ENCODE measurements around the gene APOC1.
"Not testable (repeated sequence)": the region's sequence is repeated elsewhere in the genome, so short reads cannot be mapped to it uniquely, and the experiment has no call there.

Gene APOC1

DNA sequence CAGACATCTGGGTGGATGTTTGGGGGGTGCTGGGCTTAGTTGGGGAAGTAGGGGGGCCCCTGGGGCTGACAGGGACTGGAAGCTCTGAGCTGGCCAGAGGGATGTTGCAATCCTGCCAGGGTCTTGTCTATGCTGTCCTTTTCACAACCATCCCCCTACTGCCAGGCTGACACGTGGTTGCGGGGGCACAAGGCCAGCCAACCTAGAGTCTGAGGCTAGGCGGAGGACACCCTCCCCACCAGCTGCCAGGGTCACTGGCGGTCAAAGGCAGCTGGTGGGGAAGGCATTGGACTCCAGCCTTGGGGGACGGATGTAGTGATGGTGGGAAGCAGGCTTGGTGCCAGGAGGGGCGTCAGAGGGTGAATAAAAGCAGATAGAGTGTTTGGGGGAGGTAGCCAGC, 1.6 kb upstream of the APOC1 start:
- no peak for DNase-seq (ENCODE audit: extremely low read depth in 1 of 2, low read depth in 1 of 2)

DNA sequence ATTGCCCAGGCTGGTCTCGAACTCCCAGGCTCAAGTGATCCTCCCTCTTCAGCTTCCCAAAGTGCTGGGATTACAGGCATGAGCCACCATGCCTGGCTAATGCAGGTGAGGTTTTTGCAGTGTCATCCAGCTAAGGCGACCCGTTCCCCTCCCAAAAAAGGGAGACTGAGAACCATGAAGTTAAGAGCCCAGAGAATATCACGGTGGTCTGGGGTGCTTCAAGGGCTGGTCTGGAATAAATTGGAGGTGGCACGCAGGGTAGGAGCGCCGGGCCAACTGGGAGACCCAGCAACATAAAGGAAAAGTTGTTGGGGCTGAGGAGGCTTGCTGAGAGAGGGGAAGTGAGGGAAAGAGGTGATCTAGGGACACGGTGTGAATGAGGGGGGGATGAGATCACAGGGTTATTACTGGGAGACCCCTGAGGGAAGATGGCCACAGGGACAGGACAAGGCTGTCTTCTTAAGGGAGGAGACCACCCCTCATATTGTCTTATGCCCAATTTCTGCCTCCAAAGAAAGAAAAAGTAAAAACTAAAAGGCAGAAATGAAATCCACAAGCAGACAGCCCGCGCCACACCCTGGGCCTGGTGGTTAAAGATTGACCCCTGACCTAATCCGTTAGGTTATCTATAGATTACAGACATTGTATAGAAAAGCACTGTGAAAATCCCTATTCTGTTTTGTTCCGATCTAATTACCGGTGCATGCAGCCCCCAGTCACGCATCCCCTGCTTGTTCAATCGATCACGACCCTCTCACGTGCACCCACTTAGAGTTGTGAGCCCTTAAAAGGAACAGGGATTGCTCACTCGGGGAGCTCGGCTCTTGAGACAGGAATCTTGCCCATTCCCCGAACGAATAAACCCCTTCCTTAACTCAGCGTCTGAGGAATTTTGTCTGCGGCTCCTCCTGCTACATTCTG, 636 bp upstream of the APOC1 start:
- not testable (repeated sequence) for DNase-seq (ENCODE audit: extremely low read depth in 1 of 2, low read depth in 1 of 2)

- DNase-seq (ENCODE audit: extremely low read depth in 1 of 2, low read depth in 1 of 2): no peak
Observed at GRCh38 chr19:44924243-44924725, 9.9 kb downstream of the APOC1 start.

GRCh38 chr19:44925114-44925891, 10.9 kb downstream of the APOC1 start:
- no peak for DNase-seq (ENCODE audit: extremely low read depth in 1 of 2, low read depth in 1 of 2)

DNA sequence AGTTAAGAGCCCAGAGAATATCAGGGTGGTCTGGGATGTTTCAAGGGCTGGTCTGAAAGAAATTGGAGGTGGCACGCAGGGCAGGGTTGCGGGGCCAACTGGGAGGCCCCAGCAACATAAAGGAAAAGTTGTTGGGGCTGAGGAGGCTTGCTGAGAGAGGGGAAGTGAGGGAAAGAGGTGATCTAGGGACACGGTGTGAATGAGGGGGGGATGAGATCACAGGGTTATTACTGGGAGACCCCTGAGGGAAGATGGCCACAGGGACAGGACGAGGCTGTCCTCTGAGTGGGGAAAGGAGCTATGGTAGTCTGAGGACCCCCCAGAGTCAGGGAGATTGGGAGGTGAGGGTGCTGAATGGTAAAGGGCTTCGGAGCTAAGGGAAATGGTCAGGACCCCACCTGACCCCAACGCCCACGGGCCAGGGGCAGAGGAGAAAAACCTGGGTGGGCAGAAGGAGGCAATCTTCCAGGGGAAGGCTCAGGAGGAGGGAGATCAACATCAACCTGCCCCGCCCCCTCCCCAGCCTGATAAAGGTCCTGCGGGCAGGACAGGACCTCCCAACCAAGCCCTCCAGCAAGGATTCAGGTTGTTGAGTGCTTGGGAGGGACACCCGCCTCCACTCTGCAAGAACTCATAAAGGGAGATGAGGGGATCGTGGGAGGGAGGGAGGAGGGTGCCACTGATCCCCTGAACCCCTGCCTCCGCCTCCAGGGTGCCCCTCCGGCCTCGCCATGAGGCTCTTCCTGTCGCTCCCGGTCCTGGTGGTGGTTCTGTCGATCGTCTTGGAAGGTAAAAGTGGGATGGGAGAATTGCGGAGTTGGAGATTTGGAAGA, 12.1 kb downstream of the APOC1 start:
- DNase-seq (ENCODE audit: extremely low read depth in 1 of 2, low read depth in 1 of 2): not testable (repeated sequence)

- DNase-seq (ENCODE audit: extremely low read depth in 1 of 2, low read depth in 1 of 2): no peak
Observed at GRCh38 chr19:44927746-44928145, 13.3 kb downstream of the APOC1 start.

DNA sequence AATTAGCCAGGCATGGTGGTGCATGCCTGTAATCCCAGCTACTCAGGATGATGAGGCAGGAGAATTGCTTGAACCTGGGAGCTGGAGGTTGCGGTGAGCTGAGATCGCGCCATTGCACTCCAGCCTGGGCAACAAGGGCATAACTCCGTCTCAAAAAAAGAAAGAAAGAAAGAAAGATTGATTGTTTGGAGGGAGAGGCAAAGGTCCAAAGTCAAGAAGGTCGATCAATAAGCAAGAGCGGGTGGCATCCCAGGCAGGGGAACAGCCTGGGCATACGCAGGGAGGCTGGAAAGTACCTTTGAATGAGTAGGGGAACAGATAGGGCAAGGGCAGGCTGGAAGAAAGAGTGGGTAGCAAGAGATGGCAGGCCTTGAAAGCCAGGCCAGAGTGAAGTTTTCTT, 15.7 kb downstream of the APOC1 start:
- DNase-seq (ENCODE audit: extremely low read depth in 1 of 2, low read depth in 1 of 2): no peak

DNA sequence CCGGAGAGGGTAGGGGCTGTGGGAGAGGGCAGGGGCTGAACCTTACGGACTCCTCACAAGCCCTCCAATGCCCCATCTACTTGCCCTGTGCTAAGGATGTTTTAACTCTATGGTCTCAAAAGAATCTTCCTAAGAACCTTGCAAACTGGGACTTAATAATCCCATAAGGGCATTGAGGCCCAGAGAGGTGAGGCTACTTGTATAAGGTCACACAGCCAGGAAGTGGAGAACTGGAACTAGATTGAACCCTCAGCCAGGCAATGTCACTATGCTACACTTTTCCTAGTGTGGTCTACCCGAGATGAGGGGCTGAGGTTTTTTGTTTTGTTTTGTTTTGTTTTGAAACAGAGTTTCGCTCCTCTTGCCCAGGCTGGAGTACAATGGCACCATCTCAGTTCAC, 17.1 kb downstream of the APOC1 start:
- DNase-seq (ENCODE audit: extremely low read depth in 1 of 2, low read depth in 1 of 2): no peak

GRCh38 chr19:44939668-44940067, 25.3 kb downstream of the APOC1 start:
- no peak for DNase-seq (ENCODE audit: extremely low read depth in 1 of 2, low read depth in 1 of 2)

- DNase-seq (ENCODE audit: extremely low read depth in 1 of 2, low read depth in 1 of 2): no peak
Observed at GRCh38 chr19:44942067-44942571, 27.7 kb downstream of the APOC1 start, which contains the start of gene APOC4. Gene APOC4 (plus strand): TSS chr19:44942237. CDS start chr19:44942278, 41 bp downstream.

- no peak for DNase-seq (ENCODE audit: extremely low read depth in 1 of 2, low read depth in 1 of 2)
Observed at GRCh38 chr19:44943801-44944249, 29.4 kb downstream of the APOC1 start.

- no peak for DNase-seq (ENCODE audit: extremely low read depth in 1 of 2, low read depth in 1 of 2)
Observed at GRCh38 chr19:44947041-44947581, 32.7 kb downstream of the APOC1 start.

- no peak for DNase-seq (ENCODE audit: extremely low read depth in 1 of 2, low read depth in 1 of 2)
Observed at GRCh38 chr19:44948237-44948636, 33.8 kb downstream of the APOC1 start.

DNA sequence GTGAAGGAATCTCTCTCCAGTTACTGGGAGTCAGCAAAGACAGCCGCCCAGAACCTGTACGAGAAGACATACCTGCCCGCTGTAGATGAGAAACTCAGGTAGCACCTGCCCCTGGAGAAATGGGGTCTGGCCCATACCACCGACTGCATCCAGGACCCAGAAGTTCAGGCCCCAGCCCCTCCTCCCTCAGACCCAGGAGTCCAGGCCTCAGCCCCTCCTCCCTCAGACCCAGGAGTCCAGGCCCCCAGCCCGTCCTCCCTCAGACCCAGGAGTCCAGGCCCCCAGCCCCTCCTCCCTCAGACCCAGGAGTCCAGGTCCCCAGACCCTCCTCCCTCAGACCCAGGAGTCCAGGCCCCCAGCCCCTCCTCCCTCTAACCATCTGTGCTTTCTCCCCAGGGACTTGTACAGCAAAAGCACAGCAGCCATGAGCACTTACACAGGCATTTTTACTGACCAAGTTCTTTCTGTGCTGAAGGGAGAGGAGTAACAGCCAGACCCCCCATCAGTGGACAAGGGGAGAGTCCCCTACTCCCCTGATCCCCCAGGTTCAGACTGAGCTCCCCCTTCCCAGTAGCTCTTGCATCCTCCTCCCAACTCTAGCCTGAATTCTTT, 34.5 kb downstream of the APOC1 start:
- no peak for DNase-seq (ENCODE audit: extremely low read depth in 1 of 2, low read depth in 1 of 2)

GRCh38 chr19:44949550-44949949, 35.1 kb downstream of the APOC1 start:
- DNase-seq (ENCODE audit: extremely low read depth in 1 of 2, low read depth in 1 of 2): no peak

DNA sequence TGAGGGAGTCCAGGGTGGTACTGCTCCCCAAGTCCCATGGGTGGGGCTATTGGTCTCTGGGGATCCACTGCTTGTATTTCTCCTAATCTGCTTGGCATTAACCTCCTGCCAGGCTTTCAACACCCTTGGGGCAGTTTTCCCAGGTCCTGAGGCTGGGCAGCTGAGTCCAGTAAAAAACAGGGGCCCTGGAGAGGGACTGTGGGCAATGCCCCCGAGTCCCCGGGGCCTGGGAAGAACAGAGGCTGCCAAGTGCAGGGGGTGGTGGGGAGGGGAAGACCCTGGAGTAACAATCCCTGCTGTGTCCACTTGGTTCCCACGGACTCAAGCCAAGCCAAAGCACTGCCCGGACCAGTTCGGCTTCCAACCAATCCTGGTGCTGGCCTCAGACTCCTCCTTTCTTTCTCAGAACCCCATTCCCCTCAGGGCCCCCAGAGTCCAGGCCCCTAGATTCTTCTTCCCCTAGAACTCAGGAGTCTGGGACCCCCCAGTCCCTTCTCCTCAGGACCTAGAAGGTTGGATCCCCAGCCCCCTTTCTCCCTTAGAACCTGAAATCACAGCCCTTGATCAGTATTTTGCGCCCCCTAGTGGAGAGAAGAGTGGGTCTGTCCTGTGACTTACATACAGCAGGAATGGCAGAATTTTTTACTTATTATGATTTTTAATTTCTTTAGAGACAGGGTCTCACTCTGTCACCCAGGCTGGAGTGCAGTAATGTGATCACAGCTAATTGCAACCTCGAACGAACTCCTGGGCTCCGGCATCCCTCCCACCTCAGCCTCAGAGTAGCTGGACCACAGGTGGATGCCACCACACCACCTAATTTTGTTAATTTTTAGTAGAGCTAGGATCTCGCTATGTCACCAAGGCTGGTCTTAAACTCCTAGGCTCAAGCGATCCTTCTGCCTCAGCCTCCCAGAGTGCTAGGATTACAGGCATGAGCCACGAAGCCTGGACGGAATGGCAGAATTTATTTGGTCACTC, 37.1 kb downstream of the APOC1 start:
- peak in 1 of 2 donors; percentile 17 for DNase-seq (ENCODE audit: extremely low read depth in 1 of 2, low read depth in 1 of 2)

DNA sequence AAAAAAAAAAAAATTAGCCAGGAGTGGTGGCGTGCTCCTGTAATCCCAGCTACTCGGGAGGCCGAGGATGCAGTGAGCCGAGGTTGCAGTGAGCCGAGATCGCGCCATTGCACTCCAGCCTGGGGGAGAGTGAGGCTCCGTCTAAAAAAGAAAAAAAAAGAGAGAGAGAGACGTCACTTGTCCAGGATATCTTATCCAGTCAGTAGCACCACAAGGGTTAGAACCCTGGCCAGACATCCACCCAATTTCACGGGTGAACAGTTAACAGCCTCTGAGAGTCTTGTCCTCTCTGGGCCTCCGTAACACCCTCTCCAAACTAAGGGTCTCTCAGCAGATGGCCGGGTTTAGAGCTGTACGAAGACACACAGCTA, 39.9 kb downstream of the APOC1 start:
- DNase-seq (ENCODE audit: extremely low read depth in 1 of 2, low read depth in 1 of 2): no peak

- peak; percentile 93 to 96 for DNase-seq (ENCODE audit: extremely low read depth in 1 of 2, low read depth in 1 of 2)
Observed at GRCh38 chr19:44954649-44955504, 40.5 kb downstream of the APOC1 start, which contains the start of gene CLPTM1. Gene CLPTM1 (plus strand): TSS chr19:44955380. CDS start chr19:44955396, 16 bp downstream.
